Measurements from ENCODE around the gene INSRR.

INSRR gene

DNA sequence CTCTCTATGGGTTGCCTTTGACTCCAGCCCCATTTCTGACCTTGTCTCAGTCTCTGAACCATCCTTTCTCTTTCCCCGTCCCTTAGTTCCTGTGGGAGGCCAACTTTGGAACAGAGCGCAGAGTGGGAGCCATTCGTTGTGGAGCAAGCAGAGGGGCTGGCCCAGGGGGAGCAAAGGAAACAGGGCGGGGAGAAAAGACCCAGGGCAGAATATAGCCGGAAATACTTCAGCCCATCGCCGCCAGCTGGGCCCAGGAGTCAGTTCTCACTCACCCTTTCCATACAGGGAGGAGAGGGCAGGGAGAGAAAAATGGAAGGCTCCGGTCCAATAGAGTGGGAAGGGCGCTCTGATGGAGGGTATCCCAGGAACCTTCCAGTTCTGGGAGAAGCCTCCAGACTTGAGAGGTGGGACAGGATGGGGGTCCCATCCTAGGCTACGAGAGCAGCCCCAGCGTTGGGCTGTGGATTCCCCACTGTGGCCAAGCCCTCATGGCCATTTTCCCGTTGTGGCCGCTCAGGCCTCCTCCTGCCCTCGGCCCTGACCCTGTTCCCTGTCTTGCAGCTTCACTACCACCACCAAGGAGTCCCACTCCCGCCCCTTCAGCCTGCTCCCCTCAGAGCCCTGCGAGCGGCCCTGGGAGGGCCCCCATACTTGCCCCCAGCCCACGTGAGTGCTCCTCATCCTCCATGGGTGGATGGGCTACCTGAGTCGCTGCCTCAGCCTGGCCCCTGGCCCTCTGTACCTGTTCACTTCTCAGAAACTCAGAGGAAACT, 45.5 kb upstream of the INSRR start:
- intact Hi-C loops (cut with DNase I; ENCODE audit: low total_unique reads): no loop called here
- Histone ChIP-seq H3K27ac (no peak overlapping the region), H3K27me3 (no peaks in the 10 kb centered on the region), H3K9me3 (no peaks in the 10 kb centered on the region), H3K4me3 (no peak overlapping the region), H3K36me3 (peaks cover 25 to 57% (median 38%) of the 10 kb centered on the region in 3 donors), H3K4me1 (peaks cover 0 to 40% (median 26%) of the 10 kb centered on the region in 4 donors)
- no peak for DNase-seq
- TF ChIP-seq, protein P1, sequence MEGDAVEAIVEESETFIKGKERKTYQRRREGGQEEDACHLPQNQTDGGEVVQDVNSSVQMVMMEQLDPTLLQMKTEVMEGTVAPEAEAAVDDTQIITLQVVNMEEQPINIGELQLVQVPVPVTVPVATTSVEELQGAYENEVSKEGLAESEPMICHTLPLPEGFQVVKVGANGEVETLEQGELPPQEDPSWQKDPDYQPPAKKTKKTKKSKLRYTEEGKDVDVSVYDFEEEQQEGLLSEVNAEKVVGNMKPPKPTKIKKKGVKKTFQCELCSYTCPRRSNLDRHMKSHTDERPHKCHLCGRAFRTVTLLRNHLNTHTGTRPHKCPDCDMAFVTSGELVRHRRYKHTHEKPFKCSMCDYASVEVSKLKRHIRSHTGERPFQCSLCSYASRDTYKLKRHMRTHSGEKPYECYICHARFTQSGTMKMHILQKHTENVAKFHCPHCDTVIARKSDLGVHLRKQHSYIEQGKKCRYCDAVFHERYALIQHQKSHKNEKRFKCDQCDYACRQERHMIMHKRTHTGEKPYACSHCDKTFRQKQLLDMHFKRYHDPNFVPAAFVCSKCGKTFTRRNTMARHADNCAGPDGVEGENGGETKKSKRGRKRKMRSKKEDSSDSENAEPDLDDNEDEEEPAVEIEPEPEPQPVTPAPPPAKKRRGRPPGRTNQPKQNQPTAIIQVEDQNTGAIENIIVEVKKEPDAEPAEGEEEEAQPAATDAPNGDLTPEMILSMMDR (IDR thresholded peaks at IDR 0.05): no peak

DNA sequence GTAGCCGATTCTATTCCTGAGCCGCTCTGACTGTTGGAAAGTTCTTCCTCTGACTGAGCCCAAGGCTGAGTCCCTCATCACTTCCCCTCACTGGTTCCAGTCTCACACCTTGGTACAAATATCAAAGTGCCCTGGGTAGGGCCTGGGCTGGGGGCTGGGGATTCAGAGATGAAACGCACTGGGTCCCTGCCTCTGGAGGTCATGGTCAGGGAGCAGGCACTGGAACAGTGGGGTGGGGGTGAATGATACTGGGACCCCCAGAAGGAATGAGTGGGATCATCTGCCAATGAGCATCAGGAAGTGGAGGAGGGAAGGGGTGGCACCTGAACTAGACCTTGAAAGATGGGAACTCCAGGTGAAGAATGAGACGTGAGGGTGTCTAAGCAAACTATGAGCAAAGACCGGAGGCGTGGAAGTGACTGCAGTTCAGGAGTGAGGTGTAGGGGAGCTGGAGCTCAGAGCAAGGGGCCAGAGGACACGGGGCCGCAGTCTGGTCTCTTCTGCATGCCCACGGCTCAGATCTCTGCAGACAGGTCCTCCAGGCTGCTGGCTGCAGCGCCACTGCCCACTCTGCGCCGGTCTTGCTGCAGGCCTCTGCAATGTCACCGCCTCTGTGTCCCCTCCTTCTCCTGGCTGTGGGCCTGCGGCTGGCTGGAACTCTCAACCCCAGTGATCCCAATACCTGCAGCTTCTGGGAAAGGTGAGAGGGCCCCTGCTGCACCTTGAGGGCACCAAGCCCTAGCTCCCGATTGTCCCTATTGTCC, 44.6 kb upstream of the INSRR start:
- H3K27ac ChIP-seq: no peak overlapping the region
- no peak overlapping the region for H3K4me3 ChIP-seq

DNA sequence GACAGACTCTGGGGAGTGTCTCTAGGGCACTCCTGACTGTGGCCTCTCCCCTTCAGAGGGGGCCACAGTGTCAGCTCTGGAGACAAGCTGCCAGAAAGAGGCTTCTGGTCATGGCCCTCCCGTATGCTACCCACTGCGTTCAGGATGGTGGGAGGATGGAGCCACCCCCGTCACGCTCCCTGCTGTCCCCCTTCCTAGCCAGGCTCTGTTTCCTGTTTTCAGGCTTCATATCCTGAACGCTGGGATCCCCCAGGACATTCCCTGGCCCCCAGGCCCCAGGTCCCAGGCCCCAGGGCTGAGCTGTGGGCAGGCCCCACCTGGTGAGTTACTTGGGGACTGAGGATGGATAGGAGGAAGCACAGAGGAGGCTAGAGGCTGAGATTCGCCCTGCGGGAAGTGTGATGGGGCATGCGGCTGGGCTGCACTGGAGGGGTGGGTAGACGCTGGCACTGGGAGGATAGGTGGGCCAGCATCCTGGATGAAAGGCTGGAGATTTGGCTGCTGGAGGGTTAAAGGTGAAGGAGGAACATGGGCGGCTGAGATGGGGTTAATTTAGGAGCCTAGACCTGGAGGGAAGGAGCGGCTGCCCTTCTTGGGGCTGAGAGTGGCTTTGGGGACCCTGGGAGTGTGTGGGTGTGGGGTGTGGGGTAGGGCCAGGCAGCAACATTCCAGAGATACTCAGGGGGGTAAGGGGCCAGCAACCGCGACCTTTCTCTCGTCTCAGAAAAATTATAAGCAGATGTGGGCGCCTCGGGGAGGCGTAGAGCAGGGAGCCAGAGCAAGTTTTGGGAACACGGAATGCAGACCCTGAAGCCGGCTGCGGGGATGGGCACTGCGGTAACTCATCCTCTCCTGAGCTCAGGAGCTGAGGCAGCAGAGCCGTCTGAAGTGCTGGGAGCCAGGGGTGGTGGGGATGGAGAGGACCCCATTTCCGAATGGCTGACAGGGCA, 43.3 kb upstream of the INSRR start:
- no peak overlapping the region for H3K27ac ChIP-seq
- H3K4me3 ChIP-seq: no peak overlapping the region
- TF ChIP-seq, protein P1 (IDR thresholded peaks at IDR 0.05): no peak
- no peaks in the 10 kb centered on the region for H3K9me3 ChIP-seq
- no peak for DNase-seq
- intact Hi-C loops (cut with DNase I; ENCODE audit: low total_unique reads): no loop called here
- no peaks in the 10 kb centered on the region for H3K27me3 ChIP-seq
- peaks cover 13 to 36% (median 20%) of the 10 kb centered on the region in 3 donors for H3K36me3 ChIP-seq
- H3K4me1 ChIP-seq: peaks cover 8 to 61% (median 44%) of the 10 kb centered on the region in 4 donors

More for the DNA sequence above, 44.6 kb upstream of the INSRR start:
- intact Hi-C loops (cut with DNase I; ENCODE audit: low total_unique reads): no loop called here
- TF ChIP-seq, protein P1 (IDR thresholded peaks at IDR 0.05): no peak
- peaks cover 0 to 49% (median 33%) of the 10 kb centered on the region in 4 donors for H3K4me1 ChIP-seq
- H3K9me3 ChIP-seq: no peaks in the 10 kb centered on the region
- peaks cover 21 to 48% (median 32%) of the 10 kb centered on the region in 3 donors for H3K36me3 ChIP-seq
- H3K27me3 ChIP-seq: no peaks in the 10 kb centered on the region
- no peak for DNase-seq

DNA sequence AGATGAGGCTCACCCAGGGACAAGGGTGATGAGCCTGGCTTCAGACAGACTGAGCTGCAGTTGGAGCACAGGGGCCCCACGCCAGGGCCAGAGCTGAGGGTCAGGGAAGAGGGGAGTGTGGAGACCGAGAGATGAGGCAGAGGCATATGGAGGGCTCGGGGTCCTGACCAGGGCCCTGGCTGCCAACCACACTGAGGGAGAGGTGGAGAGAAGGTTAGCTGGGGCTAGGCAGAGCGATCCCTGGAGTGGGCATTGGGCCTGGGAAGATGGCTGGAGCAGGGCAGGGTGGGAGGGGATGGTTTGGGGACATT, 42.6 kb upstream of the INSRR start:
- Histone ChIP-seq H3K4me1 (peaks cover 8 to 68% (median 51%) of the 10 kb centered on the region in 4 donors), H3K27ac (no peak overlapping the region)
- intact Hi-C loops (cut with DNase I; ENCODE audit: low total_unique reads): no loop called here

More for the DNA sequence above, 42.6 kb upstream of the INSRR start:
- no peaks in the 10 kb centered on the region for H3K27me3 ChIP-seq
- TF ChIP-seq, protein P1 (IDR thresholded peaks at IDR 0.05): no peak
- no peaks in the 10 kb centered on the region for H3K9me3 ChIP-seq
- DNase-seq: no peak
- H3K36me3 ChIP-seq: peaks cover 9 to 29% (median 13%) of the 10 kb centered on the region in 3 donors
- no peak overlapping the region for H3K4me3 ChIP-seq

All from tibial artery (tissue), 4 donors.